Stimulated activated CD8-positive, alpha-beta memory T cell treated with anti-CD3 and anti-CD28 coated beads, Interleukin-7, amount 100 ng/mL, for 24 hours (primary cell): ENCODE data around the gene KREMEN1.

Experiments used
- DNase-seq: peaks from one replicate; pipeline ENCODE4 v3.0.0-alpha.2; 2020; ENCODE audit warnings: low read depth

The KREMEN1 gene

DNA sequence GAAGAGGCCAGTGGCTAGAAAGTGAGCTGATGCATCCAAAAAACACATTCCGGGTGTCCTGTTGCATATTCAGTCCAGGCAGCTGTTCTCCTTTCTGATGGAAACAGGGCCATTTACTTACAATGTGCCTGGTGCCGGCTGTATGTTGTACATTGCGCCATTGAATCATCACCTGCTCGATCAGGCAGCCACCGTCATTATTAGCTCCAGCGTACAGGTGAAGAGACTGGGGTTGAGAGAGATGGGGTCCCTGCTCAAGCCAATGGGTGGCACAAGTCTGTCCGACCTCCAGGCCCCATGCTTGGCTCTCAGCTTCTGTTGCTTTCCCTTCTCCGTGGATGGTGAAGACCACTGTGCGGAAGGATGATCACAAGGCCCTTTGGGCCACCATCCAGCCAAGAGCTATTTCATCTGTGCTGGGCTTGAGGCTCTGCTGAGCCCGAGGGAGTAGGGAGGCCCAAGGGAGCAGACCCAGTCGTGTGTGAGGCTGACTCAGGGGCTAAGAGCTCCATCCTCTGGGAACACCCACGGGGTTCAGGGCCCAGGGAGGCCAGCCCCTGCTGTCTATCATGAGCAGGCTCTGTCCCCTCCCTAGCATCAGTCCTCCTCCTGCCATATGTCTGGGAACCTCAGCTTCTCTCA, 112.1 kb downstream of the KREMEN1 start:
- no peak for DNase-seq

DNA sequence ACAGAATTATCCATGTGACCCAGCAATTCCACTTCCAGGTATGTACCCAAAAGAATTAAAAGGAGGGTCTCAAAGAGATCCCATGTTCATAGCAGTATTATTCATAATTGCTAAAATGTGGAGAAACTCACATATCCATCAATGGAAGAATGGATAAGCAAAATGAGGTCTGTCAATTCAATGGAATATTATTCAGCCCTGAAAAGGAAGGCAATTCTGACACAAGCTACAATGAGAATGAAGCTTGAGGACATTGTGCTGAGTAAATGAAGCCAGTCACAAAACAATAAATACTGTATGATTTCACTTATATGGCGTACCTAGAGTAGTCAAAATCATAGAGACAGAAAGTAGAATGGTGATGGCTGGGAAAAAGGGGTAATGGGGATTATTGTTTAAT, 113.5 kb downstream of the KREMEN1 start:
- no peak for DNase-seq

DNA sequence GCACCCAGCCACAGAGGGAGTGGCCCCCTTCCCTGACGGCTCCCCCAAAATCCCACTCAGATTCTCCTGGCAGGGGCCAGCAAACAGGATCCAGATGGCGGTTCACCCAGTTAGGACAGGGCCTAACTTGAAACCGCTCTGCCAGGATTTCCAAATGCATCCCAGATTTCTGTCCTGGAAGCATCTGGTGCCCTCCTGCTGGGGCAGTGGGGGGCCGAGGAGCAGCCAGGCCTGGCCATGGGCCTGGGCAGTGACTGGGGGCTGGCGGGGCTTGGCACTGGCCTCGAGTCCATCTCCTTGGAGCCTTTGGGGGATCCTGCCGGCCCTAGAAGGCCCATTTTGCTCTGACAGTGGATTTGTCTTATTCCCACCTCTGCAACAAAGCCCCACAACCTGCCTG, 115.0 kb downstream of the KREMEN1 start:
- DNase-seq: no peak

DNA sequence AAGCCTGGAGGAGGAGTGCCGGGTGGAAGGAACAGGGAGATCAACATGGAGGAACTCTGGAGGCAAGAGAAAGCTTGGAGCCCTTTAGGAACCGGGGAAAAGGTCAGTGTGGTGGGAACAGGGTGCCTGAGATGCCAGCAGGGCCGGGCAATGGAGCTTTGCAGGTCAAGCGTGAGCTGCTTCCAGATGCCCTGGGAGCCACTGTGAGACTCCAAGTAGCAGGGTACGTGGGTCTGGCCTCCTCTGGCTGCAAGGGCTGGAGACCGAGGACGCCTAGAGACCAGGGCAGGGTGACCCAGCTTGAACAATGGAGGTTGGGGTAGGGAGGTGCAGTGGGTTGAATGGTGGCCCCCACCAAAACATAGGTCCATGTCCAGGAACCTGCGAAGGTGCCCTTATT, 117.2 kb downstream of the KREMEN1 start:
- DNase-seq: no peak

DNA sequence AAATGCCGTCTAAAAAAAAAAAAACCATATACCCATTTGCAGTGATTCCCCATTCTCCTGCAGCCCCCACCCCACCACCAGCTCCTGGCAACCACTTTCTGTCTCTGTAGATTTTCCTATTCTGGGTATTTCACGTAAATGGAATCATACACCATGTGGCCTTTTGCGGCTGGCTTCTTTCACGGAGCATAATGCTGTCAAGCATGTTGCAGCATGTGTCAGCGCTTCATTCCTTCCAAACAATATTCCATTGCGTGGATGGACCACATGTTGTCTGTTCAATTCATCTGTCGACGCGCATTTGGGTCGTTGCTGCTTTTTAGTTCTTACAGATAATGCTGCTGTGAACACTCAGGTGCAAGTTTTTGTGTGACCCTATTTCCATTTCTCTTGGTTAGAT, 118.1 kb downstream of the KREMEN1 start:
- DNase-seq: no peak

DNA sequence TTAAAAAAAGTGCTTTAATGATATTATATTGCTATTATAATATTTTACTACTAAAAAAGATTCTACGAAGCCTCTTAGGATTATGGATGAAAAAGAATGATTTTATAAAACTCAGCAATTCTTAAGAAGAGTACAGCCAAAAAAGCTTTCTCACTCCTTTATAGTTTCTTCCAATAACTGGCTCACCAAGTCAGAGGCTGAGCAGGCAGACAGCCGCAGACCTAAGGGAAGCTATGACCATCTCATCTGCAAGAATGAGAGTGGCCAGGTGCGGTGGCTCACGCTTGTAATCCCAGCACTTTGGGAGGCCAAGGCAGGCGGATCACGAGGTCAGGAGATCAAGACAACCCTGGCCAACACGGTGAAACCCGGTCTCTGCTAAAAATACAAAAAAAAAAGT, 120.2 kb downstream of the KREMEN1 start:
- no peak for DNase-seq

DNA sequence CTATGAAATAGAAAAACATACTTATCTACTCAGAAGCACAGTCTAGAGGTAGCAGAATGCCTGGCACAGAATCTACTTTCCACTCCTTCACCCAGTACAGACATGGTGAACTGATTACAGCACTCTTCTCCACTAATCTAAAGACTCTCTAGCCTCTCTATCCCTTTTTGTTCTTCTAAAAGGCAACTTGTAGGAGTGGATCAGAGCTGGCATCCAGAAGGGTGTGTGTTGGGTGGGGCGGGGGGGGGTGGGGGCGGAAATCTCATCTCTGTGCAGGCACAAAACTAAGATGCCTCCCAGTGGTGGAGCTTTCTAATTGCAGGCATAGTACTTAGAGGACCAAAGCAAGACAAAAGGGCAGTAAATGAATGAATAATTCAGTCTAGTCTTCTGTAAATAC, 121.3 kb downstream of the KREMEN1 start:
- DNase-seq: no peak

DNA sequence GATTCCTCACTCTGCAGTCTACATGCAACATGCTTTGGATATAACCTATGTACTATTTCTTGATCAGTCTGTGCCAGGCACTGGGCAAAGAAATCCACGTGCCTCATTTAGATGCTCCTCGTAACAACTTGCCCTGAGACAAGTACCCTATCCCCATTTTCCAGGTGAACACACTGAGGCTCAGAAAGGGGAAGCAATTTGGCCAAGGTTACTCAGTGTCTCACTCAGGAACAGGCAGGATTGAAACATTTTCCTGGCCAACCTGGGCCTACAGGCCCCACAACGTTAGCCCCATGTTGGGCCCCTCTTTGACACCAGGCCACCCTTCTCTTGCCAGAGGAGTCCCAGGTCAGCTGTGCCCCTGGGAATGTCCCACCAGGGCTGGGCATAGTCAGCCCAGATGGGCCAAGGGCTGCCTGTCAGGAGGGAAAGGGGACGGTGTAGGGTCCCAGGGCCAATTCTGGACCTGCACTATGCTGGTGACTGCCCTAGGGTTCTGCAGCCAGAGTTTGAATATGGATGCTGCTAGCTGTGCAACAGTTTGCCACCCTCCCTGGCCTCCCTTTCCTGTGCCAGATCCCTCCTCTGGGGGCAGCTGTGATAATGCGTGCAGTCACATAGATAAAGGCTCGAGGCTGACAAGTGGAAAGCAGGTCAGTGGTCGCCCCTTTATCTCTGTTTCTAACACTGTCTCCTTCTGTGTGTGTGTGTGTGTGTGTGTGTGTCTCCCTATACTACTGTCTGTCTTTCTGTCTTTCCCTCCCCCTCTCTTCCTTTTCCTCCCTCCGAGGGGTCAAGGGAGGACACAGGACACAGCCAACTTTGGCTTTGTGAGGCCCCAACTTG, 122.5 kb downstream of the KREMEN1 start:
- DNase-seq: no peak

DNA sequence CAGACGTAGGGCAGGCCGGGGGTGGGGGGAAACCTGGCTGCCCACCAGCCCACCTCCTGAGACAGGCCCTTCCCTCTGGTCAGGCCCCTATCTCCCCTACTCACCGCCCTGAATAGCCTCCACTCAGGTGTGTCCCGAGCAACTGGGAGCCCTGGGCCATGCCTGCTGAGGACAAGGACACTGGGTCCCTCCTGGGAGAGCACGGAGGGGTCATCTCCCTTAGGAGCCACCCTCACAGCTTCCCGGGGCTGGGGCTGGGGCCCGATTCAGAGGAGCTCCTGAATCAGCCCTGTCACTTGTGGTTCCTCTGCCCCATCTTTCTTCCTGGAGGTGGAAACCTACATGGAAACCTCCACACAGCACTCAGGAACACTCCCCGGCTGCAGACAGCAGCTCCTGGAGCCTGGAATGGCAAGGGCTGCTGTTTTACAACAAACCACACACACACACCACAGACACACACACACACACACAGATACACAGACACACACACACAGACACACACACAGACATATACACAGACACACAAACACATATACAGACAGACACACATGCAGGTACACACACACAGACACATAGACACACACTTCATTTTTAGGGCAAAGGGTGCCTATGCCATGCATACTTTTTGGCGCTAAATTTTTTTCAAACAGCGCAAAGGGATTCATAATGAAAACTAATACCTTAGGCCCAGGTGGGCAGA, 123.3 kb downstream of the KREMEN1 start:
- no peak for DNase-seq

DNA sequence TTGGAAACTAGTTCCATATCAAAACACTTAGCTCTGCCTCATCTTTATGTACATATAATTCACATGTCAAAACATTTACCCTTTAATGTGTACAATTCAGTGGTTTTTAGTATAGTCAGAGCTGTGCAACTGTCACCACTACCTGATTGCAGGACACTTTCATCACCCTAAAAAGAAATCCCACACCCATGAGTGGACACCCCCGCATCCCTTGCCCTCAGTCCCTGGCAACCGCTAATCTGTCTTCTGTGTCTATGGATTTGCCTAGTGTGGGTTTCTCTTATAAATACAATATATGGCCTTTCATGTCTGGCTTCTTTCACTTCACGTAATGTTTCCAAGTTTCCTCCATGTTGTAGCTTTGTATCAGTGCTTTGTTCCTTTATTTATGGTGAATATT, 124.3 kb downstream of the KREMEN1 start:
- no peak for DNase-seq

DNA sequence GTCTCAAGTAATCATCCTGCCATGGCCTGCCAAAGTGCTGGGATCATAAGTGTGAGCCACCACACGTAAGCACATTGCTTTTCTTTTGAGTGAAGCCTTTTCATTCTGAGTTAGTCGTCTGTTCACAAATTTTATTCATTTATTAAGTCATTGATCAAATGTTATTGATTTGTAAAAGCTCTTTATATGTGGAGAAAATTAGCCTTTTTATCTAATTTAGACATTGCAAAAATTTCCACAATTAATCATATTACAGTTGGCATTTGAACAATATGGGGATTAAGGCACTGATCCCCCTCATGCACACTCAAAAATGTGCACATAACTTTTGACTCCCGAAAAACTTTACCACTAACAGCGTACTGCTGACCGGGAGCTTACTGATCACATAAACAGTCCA, 125.4 kb downstream of the KREMEN1 start:
- no peak for DNase-seq

DNA sequence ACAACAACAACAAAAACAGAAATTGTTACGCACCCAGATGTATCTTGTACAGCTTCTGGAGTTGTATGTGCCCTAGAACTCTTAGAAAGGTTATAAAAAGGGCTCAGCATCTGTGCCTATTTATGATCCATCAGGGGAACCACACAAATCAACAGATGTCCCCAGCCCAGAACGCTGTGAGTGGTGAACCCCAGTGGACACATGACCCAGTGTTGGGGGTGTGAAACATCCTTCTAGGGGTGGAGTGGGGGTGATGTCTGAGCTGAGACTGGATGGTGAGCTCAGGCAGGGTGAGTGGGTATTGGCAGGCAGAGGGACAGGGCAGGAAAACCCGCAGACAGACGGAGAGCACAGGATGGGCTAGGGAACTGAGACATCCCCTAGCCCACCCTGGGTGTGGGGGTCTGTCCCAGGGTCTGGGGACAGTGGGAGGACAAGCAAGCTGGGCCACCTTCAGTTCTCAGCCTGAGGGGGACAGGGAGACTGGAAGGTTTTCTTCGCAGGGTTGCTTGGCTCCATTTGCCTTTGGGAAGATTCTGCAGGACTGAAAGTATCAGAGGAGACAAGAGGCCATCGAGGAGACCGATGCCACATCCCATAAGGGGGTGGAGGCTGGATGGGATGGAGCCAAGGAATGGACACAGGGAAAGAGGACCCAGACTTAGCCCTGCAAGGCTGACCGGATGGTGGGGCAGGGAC, 127.0 kb downstream of the KREMEN1 start:
- no peak for DNase-seq

DNA sequence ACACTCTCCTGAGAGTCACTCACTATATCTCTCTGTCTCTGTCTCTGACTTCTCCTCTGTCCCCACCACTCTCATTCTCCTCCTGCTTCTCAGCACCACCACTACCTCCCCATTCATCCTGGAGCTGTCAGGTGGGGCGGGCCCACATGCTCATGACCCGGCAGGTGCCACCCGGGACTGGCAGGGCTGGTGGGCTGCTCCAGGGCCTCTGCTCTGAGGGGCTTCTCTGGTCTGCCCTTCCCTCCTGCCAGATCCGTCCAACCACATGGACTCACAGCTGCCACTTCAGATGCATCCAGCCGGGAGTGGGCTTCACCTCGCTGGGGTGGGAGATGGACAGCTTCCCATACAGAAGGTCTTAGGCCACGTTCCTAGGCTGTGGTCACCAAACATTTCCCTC, 128.1 kb downstream of the KREMEN1 start:
- no peak for DNase-seq

DNA sequence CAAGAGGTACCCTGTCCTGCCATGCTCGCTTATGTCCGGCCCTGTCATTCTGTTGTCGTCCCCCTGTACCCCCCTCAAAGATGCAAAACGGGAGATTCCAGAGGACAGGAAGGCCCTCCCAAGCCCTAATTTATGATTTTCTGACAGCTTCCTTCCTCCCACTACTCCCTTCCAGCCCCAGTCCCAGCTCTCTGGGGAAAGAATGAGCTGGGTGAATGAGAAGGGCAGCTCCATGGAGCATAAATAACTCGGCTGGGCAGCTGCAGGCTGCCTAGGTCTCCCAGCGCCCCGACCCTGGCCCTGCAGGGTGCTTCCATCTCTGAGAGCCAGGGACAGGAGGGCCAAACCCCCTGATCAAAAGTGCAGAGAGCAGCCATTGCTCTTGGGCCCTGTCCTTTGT, 128.9 kb downstream of the KREMEN1 start:
- DNase-seq: no peak

DNA sequence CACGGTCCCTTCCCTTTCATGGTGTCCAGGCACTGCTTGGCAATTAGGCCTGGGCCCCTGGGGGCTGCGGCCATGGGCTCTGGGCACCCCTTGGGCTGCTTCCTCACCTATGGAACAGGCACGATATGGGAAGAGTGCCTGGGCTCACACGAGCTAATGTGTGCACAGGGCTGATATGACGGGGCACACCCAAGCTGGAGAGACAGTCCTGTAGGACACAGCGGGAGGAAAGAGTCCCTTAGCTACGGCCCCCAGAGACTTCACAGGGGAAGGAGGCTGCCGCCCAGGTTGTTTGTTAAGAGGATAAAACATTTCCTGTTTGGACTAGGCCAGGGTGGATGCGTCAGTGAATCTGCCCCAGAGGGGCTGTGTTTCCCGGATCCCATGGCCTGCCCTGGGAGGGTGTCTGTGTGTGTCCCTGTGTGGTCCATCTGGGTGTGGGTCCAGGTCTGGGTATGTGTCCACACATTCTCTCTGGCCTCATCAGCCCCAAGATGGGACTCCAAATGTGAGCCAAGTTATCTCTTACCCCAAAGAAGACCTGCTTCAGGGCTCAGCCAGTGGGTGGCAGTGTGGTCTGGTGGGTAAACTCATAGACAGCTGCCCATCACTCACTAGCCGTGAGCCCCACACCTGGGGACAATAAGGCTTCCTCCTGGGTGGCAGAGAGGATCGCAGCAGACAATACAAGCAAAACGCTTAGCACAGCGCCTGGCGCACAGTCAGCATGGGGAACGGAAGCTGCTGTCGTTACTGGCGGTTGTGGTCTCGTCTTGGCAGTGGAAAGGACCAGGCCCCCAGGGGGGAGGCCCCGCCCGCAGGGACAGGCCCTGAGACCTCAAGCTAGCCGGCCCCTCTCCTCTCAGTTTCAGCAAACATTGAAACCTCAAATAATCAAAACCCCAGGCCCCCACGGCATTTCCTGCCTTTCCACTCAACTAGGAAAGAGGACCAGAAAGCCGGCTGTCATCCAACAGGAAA, 129.7 kb downstream of the KREMEN1 start:
- DNase-seq: peak; percentile 31

DNA sequence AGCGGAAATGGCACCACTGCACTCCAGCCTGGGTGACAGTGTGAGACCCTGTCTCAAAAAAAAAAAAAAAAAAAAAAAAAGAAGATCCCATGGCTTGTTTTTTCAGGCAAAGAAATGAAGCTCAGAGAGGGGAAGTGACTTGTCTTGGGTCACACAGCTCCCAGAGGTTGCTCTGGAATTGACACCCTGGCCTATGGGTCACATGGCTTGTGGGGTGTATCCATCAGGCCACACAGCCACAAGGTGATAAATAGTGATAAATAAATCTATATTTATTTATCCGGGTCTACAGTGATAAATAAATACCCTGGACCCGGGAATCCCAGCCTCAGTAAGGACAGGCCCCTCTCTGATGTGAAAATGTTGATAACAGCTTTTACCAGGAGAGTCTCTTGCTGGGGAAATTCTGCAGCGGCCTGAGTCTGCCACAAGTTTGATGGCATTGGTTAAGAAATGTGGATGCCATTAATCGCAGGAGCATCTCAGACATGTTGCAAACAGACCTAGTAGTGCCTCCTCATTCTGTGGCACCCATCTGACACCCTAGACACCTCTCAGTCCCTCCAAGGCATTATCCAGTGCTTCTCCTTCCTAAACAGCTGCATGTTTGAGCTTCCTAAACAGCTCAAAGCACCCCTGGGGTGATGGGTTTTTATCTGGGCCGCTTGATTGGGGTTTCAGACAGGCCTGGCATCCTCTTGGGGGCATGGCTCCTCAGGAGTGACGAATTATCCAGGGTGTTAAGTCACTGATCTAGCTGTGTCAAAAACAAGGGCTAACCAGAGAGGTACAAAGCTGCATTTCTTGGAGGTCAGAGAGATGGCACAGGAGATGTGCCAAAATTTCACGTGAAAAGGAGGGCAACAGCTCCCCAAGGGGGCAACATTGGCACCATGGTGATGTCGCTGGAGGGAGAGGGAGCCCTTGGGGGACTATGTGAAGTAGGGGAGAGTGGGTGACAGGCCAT, 130.9 kb downstream of the KREMEN1 start:
- DNase-seq: no peak

DNA sequence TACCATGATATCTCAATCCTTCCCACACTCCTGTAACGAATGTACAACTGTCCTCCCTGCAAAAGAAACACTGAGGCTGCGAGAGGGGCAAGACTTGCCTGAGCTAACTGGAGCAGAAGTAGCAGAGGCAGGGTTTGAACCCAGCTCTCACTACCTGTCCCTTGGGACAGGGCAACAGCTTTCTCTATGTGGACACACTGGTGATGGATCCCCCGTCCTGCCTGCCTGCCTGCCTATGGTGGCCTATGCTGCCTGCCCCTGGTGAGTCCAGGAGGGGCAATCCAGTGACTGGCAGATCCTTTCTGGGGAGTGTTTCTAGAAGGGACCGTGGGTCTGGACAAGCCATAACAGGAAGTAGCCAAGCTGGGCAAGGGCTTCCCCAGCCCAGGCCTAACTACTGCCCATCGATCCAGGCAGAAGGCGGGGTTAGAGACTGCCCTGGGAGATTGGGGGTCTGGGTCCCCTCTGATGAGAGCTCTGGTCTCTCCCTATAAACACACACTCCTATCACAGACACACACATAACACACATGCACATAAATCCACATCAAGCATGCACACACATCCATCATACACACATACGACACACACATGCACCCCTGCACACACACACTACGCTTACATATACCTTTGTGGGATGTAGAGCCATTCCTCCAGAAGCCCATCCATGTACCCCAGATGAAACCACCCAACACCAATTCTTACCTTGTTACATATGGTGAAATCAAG, 131.8 kb downstream of the KREMEN1 start:
- DNase-seq: no peak

DNA sequence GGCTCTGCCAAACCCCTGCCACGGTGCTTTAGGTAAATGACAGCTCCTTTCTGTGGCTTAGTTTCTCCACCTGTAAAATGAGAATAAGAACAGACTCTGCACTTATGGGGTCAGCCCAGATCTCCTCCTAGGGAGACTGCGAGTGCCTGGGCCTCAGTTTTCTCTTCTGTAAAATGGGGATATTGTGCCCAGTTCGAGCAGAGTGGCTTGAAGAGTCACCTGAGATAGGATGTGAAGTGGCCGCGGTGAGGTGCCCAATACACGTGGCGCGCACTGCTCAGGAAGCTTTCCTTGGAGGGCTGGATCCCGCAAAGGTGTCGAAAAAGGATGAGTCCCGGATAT, 132.4 kb downstream of the KREMEN1 start:
- no peak for DNase-seq

DNA sequence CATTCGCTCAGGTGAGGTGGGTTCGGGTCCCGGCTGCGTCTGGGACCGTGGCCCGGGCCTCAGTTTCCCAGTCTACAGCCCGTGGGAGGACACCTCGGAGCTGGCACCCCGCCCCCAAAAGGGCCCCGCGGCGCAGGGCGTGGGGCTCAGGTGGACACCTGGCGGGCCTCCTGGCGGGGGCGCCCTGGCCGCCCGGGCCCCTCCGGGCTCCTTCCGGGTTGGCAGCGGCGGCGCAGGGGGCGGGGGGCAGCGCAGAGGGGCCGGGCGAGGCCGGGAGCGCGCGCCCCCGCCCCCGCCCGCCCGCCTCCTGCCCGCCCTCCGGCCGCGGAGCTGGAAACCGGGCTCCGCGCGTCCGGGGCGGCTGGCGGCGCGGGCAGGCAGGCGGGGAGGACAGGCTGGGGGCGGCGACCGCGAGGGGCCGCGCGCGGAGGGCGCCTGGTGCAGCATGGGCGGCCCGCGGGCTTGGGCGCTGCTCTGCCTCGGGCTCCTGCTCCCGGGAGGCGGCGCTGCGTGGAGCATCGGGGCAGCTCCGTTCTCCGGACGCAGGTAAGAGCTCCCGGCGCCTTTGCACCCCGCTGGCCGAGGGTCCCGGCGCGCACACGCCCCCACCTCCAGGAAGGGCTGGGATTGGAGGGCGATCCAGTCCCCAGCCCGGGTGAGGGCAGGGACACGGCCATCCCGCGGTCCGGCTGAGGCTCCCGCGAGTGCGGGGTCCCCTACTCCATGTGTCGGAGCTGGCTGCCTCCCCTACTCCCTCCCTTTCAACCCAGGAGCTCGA, 132.9 kb downstream of the KREMEN1 start, which contains the start of gene EMID1:
EMID1 (plus strand) TSS at position 303 of the 778 bp plus-strand sequence; CDS start at position 446, 143 bp downstream.
- no peak for DNase-seq
